HG03571 (cell line): ENCODE results near the gene TRMT61A.

ENCODE experiments used
- ATAC-seq: cut with Tn5 transposase; IDR thresholded peaks from one replicate; pipeline ENCODE4 v1.9.1; 2021; ENCODE audit not compliant: unreplicated experiment

The TRMT61A gene

GRCh38 chr14:103528587-103529382 lies at the start of gene TRMT61A:
Gene TRMT61A (plus strand): TSS chr14:103529196. CDS start chr14:103529979, 783 bp downstream.
- peak; percentile 39 for ATAC-seq

DNA sequence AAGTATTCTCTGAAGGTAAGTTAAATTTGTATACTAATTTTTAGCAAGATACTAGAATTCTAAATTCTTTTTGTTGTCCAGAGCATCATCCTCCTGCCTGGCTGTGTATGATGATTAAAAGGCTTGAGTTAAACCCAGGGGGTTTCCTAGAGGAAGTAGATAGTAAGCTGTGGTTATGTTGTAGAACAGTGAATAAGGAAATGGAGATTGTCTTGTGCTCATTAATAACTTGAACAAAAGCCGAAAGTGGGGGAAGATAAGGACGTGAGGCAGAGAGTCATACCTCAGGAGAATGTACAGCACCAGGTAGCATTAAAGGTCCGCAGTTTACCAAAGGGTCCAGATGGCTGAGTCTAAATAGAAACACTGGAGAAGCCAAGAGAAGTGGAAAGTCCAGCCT lies 48.4 kb upstream of the TRMT61A start:
- ATAC-seq, result peak; percentile 84

DNA sequence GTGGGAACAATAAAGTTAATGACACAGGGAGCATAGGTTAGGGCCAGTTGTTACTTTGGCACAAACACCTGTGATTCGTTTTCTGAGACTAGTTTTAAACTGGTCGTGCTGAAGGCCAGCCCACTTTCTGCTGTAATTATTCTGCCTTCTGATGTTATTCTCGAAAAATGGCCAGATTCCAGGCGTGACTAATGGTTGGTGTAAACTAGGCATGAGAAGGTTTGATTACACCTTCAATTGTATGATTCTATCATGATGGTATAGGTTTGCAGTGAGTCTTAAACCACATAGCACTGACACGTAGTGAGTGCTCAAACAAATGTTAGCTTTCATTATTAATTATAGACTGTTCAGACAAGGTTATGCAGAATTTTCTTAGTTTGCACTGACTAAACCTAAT lies 45.4 kb upstream of the TRMT61A start:
- ATAC-seq, result no peak

GRCh38 chr14:103485504-103485903 lies 43.5 kb upstream of the TRMT61A start:
- no peak for ATAC-seq

DNA sequence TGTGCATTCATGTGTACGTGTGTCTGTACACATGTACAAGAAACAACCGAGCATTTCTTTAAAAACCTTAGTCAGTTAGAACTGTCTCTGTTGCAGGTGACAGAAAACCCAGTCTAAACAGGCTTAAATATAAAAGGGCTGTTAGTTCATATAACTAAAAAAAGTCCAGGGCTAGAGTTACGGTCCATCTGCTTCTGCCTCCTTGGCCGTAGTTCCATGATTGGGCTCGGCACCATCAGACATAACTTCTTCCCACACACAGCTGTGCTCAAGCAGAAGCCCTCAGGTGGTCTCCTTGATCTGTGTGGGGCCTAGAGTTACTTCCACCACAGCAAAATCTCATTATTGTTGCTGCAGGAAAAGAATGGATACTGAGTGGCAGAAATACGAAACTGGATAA lies 40.9 kb upstream of the TRMT61A start:
- no peak for ATAC-seq

DNA sequence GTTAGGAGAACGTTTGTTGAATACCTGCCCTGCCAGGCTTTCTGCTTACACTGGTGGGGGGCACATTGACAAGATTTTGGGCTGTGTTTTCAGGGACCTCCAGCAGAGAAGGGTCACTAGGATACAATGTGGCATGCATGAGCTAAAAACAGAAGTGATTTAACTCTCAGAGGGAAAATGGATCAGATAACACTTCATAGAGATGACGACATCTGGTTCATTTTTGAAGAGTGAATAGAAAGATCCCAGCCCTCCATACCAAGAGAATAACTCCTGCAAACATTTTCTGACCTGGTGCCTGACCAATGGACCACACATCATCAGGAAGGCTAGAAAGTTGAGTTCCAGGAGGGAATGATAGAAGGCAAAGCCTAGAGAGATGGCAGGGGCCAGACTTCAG lies 40.0 kb upstream of the TRMT61A start:
- no peak for ATAC-seq

- no peak for ATAC-seq
Measured at GRCh38 chr14:103489621-103490020, 39.4 kb upstream of the TRMT61A start.

DNA sequence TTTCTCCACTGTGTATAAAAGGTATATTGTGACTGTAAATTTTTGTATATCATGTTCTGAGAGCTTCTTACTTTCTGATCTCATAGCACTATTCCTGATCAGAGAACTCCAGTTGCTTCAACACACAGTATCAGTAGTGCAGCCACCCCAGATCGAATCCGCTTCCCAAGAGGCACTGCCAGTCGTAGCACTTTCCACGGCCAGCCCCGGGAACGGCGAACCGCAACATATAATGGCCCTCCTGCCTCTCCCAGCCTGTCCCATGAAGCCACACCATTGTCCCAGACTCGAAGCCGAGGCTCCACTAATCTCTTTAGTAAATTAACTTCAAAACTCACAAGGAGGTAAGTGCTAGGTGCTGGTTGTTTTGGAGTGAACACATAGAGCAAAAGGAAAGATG lies 37.3 kb upstream of the TRMT61A start:
- no peak for ATAC-seq

GRCh38 chr14:103492156-103492925 lies 36.7 kb upstream of the TRMT61A start:
- no peak for ATAC-seq

GRCh38 chr14:103495854-103496253 lies 33.1 kb upstream of the TRMT61A start:
- ATAC-seq, result no peak

DNA sequence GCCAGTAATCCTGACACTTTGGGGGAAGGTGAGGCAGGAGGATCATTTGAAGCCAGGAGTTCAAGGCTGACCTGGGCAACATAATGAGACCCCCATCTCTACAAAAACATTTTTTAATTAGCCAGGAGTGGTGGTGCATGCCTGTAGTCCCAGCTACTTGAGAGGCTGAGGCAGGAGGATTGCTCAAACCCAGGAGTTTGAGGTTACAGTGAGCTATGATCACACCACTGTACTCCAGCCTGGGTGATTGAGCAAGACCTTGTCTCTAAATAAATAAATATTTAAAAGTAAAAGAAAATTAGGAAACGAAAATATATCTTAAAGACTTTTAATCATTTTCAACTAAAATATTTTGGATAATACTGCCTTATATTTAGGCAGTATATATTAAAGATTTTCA lies 32.2 kb upstream of the TRMT61A start:
- ATAC-seq, result no peak

DNA sequence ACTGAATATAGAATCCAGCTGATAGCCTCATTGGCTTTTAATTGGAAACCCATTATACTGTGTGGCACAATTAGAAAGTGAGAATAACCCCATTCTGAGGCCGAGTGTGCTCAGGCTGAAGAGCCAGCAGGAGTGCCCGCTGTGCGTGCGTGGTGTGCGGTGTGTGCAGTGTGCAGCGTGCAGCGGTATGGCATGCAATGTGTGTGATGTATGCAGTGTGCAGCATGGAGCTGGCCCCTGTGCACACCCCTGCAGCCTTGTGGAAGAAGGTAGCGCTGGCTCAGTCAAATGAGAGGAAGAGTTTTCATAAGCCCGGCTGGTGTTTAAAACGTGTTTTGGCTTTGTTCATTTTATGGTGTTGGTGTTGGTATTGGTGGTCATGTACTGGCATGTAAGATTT lies 29.3 kb upstream of the TRMT61A start:
- no peak for ATAC-seq

DNA sequence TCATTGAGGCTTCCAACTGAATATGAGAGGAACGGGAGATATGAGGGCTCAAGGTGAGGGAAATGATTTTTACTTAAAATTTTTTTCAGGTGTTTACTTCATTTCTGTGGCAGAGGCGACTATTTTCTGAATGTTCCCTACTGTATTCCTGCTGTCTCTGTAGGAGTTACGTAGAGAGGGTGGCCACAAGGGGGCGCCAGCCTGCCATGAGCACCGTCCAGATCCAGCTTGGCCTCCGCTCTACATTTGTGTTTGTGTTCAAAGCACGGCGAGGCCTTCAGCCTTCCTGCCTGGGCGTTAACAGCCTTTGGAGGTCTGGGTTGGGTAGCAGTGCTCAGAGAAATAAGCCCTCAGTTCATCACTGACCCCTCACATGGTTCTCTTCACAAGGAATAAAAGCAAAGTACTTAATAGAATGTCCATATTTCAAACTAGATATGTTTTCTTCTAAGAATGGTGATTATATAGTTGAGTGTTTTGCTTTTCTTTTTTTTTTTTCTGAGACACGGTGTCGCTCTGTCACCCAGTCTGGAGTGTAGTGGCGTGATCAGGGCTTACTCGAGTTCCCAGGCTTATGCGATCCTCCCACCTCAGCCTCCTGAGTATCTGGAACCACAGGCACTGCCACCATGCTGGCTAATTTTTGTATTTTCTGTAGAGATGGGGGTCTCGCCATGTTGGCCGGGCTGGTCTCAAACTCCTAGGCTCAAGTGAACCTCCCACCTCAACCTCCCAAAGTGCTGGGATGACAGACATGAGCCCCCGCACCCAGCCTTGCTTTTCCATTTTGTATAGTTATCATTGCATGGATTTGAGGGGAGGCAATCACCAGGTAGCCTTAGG lies 28.6 kb upstream of the TRMT61A start:
- ATAC-seq, result no peak

- no peak for ATAC-seq
Measured at GRCh38 chr14:103501041-103501870, 27.7 kb upstream of the TRMT61A start.

GRCh38 chr14:103501921-103502669 lies 26.9 kb upstream of the TRMT61A start:
- ATAC-seq, result no peak

- ATAC-seq, result no peak
Measured at GRCh38 chr14:103502877-103503276, 26.1 kb upstream of the TRMT61A start.

DNA sequence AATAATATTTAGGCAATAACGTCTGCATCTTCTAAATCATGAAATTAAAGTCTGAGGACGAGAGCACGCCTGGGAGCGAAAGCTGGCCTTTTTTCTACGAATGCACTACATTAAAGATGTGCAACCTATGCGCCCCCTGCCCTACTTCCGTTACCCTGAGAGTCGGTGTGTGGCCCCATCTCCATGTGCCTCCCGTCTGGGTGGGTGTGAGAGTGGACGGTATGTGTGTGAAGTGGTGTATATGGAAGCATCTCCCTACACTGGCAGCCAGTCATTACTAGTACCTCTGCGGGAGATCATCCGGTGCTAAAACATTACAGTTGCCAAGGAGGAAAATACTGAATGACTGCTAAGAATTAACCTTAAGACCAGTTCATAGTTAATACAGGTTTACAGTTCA lies 25.7 kb upstream of the TRMT61A start:
- no peak for ATAC-seq

DNA sequence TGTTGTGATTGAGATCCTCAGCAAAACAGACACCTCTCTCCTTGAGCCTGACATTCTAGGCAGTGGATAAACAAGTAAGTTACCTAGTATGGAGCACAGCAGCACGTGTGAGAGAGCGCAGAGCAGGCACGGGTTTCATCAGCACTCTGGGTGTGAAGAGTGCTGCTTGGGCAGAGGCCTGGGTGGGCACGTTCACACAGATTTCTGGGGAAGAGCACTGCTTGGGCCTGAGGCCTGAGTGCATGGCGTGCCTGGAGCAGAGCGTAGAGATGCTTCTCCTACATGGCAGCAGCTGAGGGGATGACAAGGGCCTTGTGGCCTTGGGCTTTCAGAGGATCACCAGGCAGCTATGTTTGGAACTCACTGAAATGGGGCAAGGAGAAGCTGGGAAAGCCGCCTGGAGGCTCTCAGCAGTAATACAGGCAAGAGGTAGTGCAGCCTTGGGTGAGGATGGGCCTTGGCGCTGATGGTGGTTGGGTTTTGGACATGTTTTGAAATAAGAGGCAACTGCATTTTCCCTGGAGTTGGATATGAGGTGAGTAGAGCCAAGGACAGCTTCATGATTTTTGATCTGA lies 23.9 kb upstream of the TRMT61A start:
- no peak for ATAC-seq

DNA sequence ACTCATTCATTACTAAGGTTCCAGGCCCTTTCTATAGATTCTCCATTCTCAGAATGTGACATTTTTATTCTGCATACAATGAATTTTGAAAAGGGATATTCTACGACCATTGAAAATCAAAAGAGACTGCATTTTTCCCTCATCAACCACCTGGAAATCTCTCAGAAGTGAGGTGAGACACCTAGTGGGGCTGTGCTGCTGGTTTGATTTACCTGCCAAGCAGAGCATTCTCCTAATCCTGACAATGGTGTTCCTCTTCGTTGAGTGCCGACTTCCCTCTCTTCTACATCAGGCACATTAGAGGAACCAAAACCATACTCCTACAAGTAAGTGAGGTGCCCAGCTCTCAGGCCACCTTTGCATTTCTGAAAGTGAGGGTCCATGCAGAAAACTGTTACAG lies 21.2 kb upstream of the TRMT61A start:
- ATAC-seq, result no peak
